Duodenal mucosa (tissue), 2 donors: ENCODE results near the gene CACNA2D3.

Experiments
- H3K27ac ChIP-seq: one replicate; pipeline ENCODE4 v1.7.0; 2013; ENCODE audit warnings: low read depth, low read length
- H3K27me3 ChIP-seq, 2 donors: one replicate each; pipeline ENCODE4 v1.7.0; 2013; ENCODE audit warnings: low read length in 2 of 2, control low read depth in 1 of 2; ENCODE audit not compliant: insufficient read depth in 2 of 2, control insufficient read depth in 1 of 2
- H3K36me3 ChIP-seq, 2 donors: one replicate each; pipeline ENCODE4 v1.7.0; 2013; ENCODE audit warnings: low read length in 2 of 2, control low read depth in 1 of 2; ENCODE audit not compliant: insufficient read depth in 2 of 2, control insufficient read depth in 1 of 2
- H3K4me1 ChIP-seq, 2 donors: one replicate each; pipeline ENCODE4 v1.7.0; 2013; ENCODE audit warnings: low read length in 2 of 2, control low read depth in 1 of 2; ENCODE audit not compliant: insufficient read depth in 2 of 2, control insufficient read depth in 1 of 2
- H3K4me3 ChIP-seq, 2 donors: one replicate each; pipeline ENCODE4 v1.7.0; 2013; ENCODE audit warnings: low read length in 2 of 2, low read depth in 1 of 2
- H3K9ac ChIP-seq, 2 donors: one replicate each; pipeline ENCODE4 v1.7.0; 2013; ENCODE audit warnings: low read length in 2 of 2, low read depth in 1 of 2
- H3K9me3 ChIP-seq, 2 donors: one replicate each; pipeline ENCODE4 v1.7.0; 2013; ENCODE audit warnings: low read length in 2 of 2, control low read depth in 1 of 2; ENCODE audit not compliant: control insufficient read depth in 1 of 2

Gene CACNA2D3

GRCh38 chr3:54294214-54294613, 171.9 kb downstream of the CACNA2D3 start:
- H3K9ac ChIP-seq, result no peak overlapping the region
- H3K36me3 ChIP-seq, result no peaks in the 10 kb centered on the region
- no peaks in the 10 kb centered on the region for H3K27me3 ChIP-seq
- no peaks in the 10 kb centered on the region for H3K4me1 ChIP-seq
- H3K27ac ChIP-seq, result no peak overlapping the region
- no peaks in the 10 kb centered on the region for H3K9me3 ChIP-seq
- no peak overlapping the region for H3K4me3 ChIP-seq

DNA sequence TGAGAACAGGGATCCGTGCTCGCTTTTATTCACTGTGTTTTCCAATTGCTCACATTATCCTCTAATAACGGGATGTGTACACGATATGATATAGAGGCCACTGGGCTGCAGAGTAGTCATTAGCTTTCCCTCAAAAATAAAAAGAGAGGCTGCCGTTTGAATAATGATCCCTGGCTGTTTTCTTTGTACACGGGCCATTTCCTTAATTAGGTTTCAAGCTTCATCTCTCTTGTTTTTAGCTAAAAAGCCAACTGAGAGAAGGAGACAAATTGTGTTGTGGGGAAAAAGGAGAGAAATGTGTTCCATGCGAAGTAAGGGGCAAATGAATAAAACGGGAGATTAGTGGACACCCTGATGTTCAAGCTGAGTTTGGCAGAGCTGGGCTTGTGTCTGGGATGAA, 174.2 kb downstream of the CACNA2D3 start:
- H3K4me3 ChIP-seq, result no peak overlapping the region
- no peaks in the 10 kb centered on the region for H3K36me3 ChIP-seq
- H3K27ac ChIP-seq, result no peak overlapping the region

GRCh38 chr3:54299169-54299935, 177.0 kb downstream of the CACNA2D3 start:
- no peak overlapping the region for H3K27ac ChIP-seq
- no peaks in the 10 kb centered on the region for H3K27me3 ChIP-seq
- H3K9me3 ChIP-seq, result no peaks in the 10 kb centered on the region
- H3K36me3 ChIP-seq, result no peaks in the 10 kb centered on the region
- no peak overlapping the region for H3K4me3 ChIP-seq
- no peak overlapping the region for H3K9ac ChIP-seq
- no peaks in the 10 kb centered on the region for H3K4me1 ChIP-seq

More for the DNA sequence above, 174.2 kb downstream of the CACNA2D3 start:
- Histone ChIP-seq H3K4me1 (no peaks in the 10 kb centered on the region), H3K9me3 (no peaks in the 10 kb centered on the region), H3K9ac (no peak overlapping the region), H3K27me3 (no peaks in the 10 kb centered on the region)

- Histone ChIP-seq H3K4me1 (no peaks in the 10 kb centered on the region), H3K9me3 (no peaks in the 10 kb centered on the region), H3K27ac (no peak overlapping the region), H3K9ac (no peak overlapping the region), H3K27me3 (no peaks in the 10 kb centered on the region), H3K4me3 (no peak overlapping the region), H3K36me3 (no peaks in the 10 kb centered on the region)
Observed at GRCh38 chr3:54303517-54304375, 181.4 kb downstream of the CACNA2D3 start.

DNA sequence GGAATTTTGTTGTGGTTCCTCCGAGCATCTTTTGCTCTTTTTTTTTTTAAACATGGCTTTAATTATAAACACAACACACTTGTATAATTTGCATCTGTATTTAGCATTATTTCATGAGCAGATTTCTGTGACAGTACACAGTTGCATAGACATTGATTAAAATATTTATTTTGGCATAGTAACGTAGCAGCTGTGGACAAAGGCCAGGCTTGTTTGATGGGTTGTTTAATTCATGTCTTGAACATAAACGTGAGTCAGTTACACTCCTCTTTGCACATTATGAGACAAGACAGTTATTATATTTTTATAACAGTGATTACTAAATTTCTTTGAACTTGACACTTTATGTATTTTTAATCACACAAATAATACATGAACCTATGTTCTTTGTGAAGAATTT, 182.5 kb downstream of the CACNA2D3 start:
- no peak overlapping the region for H3K27ac ChIP-seq
- no peaks in the 10 kb centered on the region for H3K36me3 ChIP-seq
- H3K9ac ChIP-seq, result no peak overlapping the region

GRCh38 chr3:54305409-54306099, 183.2 kb downstream of the CACNA2D3 start:
- no peak overlapping the region for H3K9ac ChIP-seq
- no peak overlapping the region for H3K4me3 ChIP-seq
- no peaks in the 10 kb centered on the region for H3K9me3 ChIP-seq
- no peak overlapping the region for H3K27ac ChIP-seq
- H3K4me1 ChIP-seq, result no peaks in the 10 kb centered on the region
- H3K36me3 ChIP-seq, result no peaks in the 10 kb centered on the region
- H3K27me3 ChIP-seq, result no peaks in the 10 kb centered on the region

More for the DNA sequence above, 182.5 kb downstream of the CACNA2D3 start:
- Histone ChIP-seq H3K27me3 (no peaks in the 10 kb centered on the region), H3K4me1 (no peaks in the 10 kb centered on the region), H3K9me3 (no peaks in the 10 kb centered on the region), H3K4me3 (no peak overlapping the region)

DNA sequence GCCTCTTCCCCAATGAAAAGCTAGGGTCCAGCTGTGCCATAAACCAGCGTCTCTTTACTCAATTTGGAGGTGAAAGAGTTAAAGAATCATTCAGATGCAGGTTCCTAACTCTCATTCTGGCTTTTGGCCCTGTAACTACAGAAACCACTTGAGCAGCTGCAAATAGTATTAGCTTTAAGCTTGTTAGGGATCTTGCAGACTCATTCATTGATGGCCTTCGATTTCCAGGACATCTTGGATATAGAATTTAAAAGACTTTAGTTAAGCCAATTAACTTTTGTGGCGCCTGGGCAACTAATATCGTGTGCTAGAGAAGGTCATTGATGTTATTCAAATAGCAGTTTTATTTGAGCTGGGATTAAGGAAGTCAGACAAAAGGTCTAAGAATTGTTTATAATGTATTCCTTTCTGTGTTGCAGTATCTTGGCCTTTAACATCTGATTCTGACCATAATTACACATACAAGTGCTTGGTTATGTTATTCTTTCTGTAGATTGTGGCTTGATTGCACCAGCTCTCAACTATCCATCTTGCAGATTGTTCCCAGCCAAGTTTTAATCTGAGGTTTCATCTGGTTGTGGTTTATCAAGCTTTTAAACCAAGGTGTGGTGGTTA, 185.3 kb downstream of the CACNA2D3 start:
- Histone ChIP-seq H3K9me3 (no peaks in the 10 kb centered on the region), H3K27ac (no peak overlapping the region), H3K36me3 (no peaks in the 10 kb centered on the region), H3K27me3 (no peaks in the 10 kb centered on the region), H3K4me3 (no peak overlapping the region), H3K4me1 (no peaks in the 10 kb centered on the region), H3K9ac (no peak overlapping the region)

GRCh38 chr3:54309601-54310000, 187.2 kb downstream of the CACNA2D3 start:
- H3K4me3 ChIP-seq, result no peak overlapping the region

GRCh38 chr3:54311211-54311747, 188.9 kb downstream of the CACNA2D3 start:
- H3K27ac ChIP-seq, result no peak overlapping the region

More at GRCh38 chr3:54309601-54310000, 187.2 kb downstream of the CACNA2D3 start:
- no peaks in the 10 kb centered on the region for H3K9me3 ChIP-seq
- no peak overlapping the region for H3K27ac ChIP-seq
- no peaks in the 10 kb centered on the region for H3K4me1 ChIP-seq
- H3K9ac ChIP-seq, result no peak overlapping the region
- H3K36me3 ChIP-seq, result no peaks in the 10 kb centered on the region
- no peaks in the 10 kb centered on the region for H3K27me3 ChIP-seq

More at GRCh38 chr3:54311211-54311747, 188.9 kb downstream of the CACNA2D3 start:
- H3K27me3 ChIP-seq, result no peaks in the 10 kb centered on the region
- H3K4me3 ChIP-seq, result no peak overlapping the region
- H3K36me3 ChIP-seq, result no peaks in the 10 kb centered on the region
- H3K9ac ChIP-seq, result no peak overlapping the region
- H3K4me1 ChIP-seq, result no peaks in the 10 kb centered on the region
- H3K9me3 ChIP-seq, result no peaks in the 10 kb centered on the region
